ENCODE measurements around the gene SRI. TPM values are rescaled to one million over a fixed set of nuclear protein-coding genes. Genes with fewer than 3 reads are reported as not detected.

SRI gene
- total RNA-seq, 1 donor from 2014 or later, result 105 TPM

- Mint-ChIP-seq H3K4me1 (ENCODE audit: unreplicated experiment) (no peaks in the 10 kb centered on the region), H3K27me3 (ENCODE audit: unreplicated experiment) (peaks cover 24% of the 10 kb centered on the region), H3K27ac (ENCODE audit: unreplicated experiment) (no peak overlapping the region), H3K9me3 (ENCODE audit: unreplicated experiment) (peaks cover 1% of the 10 kb centered on the region), H3K4me3 (ENCODE audit: unreplicated experiment) (no peak overlapping the region), H3K36me3 (ENCODE audit: unreplicated experiment) (no peaks in the 10 kb centered on the region)
- DNase-seq (ENCODE audit: extremely low spot score, unreplicated experiment), result no peak
- TF ChIP-seq, protein P1, sequence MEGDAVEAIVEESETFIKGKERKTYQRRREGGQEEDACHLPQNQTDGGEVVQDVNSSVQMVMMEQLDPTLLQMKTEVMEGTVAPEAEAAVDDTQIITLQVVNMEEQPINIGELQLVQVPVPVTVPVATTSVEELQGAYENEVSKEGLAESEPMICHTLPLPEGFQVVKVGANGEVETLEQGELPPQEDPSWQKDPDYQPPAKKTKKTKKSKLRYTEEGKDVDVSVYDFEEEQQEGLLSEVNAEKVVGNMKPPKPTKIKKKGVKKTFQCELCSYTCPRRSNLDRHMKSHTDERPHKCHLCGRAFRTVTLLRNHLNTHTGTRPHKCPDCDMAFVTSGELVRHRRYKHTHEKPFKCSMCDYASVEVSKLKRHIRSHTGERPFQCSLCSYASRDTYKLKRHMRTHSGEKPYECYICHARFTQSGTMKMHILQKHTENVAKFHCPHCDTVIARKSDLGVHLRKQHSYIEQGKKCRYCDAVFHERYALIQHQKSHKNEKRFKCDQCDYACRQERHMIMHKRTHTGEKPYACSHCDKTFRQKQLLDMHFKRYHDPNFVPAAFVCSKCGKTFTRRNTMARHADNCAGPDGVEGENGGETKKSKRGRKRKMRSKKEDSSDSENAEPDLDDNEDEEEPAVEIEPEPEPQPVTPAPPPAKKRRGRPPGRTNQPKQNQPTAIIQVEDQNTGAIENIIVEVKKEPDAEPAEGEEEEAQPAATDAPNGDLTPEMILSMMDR (IDR thresholded peaks at IDR 0.05), result no peak
Measured at GRCh38 chr7:88233828-88234227, 14.0 kb upstream of the SRI start.

- Mint-ChIP-seq H3K36me3 (ENCODE audit: unreplicated experiment) (no peaks in the 10 kb centered on the region), H3K9me3 (ENCODE audit: unreplicated experiment) (peaks cover 8% of the 10 kb centered on the region), H3K4me3 (ENCODE audit: unreplicated experiment) (no peak overlapping the region), H3K4me1 (ENCODE audit: unreplicated experiment) (no peaks in the 10 kb centered on the region), H3K27ac (ENCODE audit: unreplicated experiment) (no peak overlapping the region), H3K27me3 (ENCODE audit: unreplicated experiment) (peaks cover 15% of the 10 kb centered on the region)
- TF ChIP-seq, protein P1 (IDR thresholded peaks at IDR 0.05), result no peak
- DNase-seq (ENCODE audit: extremely low spot score, unreplicated experiment), result no peak
Measured at GRCh38 chr7:88230646-88231045, 10.8 kb upstream of the SRI start.

DNA sequence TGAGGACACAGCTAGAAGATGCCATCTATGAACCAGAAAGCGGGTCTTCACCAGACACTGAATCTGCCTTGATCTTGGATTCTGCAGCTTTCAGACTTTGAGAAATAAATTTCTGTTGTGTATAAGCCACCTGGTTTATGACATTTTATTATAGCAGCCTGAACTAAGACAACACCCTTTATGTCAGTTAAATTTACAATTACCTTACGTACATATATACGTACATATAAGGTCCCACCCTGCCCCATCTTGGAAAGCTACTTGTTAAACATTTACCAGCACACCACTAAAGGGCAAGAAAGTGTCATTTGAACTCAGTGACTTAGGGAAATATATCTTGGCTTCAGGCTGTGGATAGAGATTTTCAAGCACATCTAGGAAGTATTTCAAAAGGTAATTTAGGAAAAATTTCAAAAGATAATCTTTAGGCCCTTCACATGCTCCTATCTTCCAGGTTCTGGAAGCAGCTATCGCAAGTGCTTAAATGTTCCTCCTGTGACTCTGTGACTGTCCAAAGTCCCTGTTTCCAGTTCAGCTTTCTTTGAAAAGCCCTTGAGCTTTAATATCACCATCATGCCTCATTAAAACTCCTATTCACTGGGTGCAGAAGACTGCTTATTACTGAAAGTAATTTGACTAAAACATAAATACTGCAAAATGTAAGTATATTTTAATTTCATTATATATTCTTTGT is 9.6 kb upstream of the SRI start:
- DNase-seq (ENCODE audit: extremely low spot score, unreplicated experiment), result no peak
- H3K4me1 Mint-ChIP-seq (ENCODE audit: unreplicated experiment), result no peaks in the 10 kb centered on the region
- H3K9me3 Mint-ChIP-seq (ENCODE audit: unreplicated experiment), result peaks cover 8% of the 10 kb centered on the region
- TF ChIP-seq, protein P1 (IDR thresholded peaks at IDR 0.05), result no peak
- no peak overlapping the region for H3K4me3 Mint-ChIP-seq (ENCODE audit: unreplicated experiment)
- no peak overlapping the region for H3K27ac Mint-ChIP-seq (ENCODE audit: unreplicated experiment)
- H3K36me3 Mint-ChIP-seq (ENCODE audit: unreplicated experiment), result no peaks in the 10 kb centered on the region
- peaks cover 6% of the 10 kb centered on the region for H3K27me3 Mint-ChIP-seq (ENCODE audit: unreplicated experiment)

DNA sequence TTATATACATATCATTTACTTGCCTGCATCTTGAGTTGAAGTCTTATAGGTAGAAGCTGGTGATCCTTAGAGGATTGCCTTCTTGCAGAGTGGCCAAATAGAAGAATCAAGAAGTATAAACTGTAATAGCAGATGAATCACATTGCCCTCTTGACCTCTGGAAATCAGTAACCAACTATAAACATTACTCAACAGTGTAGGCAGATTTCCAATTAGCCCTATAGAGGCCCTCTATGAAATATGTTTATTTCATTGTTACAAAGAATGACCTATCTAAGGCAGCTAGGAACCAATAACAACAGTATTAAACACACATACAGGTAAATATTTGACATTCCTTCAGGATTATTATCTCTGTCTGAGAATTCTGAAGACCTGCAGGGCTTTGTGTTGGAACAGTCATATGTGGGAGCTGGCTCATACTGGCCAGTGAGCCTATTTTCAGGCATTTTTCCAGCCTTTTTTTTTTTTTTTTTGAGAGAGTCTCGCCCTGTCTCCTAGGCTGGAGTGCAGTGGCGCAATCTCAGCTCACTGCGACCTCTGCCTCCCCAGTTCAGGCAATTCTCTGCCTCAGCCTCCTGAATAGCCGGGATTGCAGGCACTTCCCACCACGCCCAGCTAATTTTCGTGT is 7.2 kb upstream of the SRI start:
- H3K27ac Mint-ChIP-seq (ENCODE audit: unreplicated experiment), result no peak overlapping the region
- H3K36me3 Mint-ChIP-seq (ENCODE audit: unreplicated experiment), result no peaks in the 10 kb centered on the region
- peaks cover 8% of the 10 kb centered on the region for H3K9me3 Mint-ChIP-seq (ENCODE audit: unreplicated experiment)
- TF ChIP-seq, protein P1 (IDR thresholded peaks at IDR 0.05), result no peak
- no peaks in the 10 kb centered on the region for H3K4me1 Mint-ChIP-seq (ENCODE audit: unreplicated experiment)
- H3K4me3 Mint-ChIP-seq (ENCODE audit: unreplicated experiment), result no peak overlapping the region
- DNase-seq (ENCODE audit: extremely low spot score, unreplicated experiment), result no peak
- H3K27me3 Mint-ChIP-seq (ENCODE audit: unreplicated experiment), result no peaks in the 10 kb centered on the region

- H3K9me3 Mint-ChIP-seq (ENCODE audit: unreplicated experiment), result peaks cover 8% of the 10 kb centered on the region
- TF ChIP-seq, protein P1 (IDR thresholded peaks at IDR 0.05), result no peak
- no peak overlapping the region for H3K27ac Mint-ChIP-seq (ENCODE audit: unreplicated experiment)
Measured at GRCh38 chr7:88226201-88226600, 6.4 kb upstream of the SRI start.

More at GRCh38 chr7:88226201-88226600, 6.4 kb upstream of the SRI start:
- H3K36me3 Mint-ChIP-seq (ENCODE audit: unreplicated experiment), result no peaks in the 10 kb centered on the region
- H3K4me3 Mint-ChIP-seq (ENCODE audit: unreplicated experiment), result no peak overlapping the region
- DNase-seq (ENCODE audit: extremely low spot score, unreplicated experiment), result no peak
- H3K27me3 Mint-ChIP-seq (ENCODE audit: unreplicated experiment), result no peaks in the 10 kb centered on the region
- H3K4me1 Mint-ChIP-seq (ENCODE audit: unreplicated experiment), result no peaks in the 10 kb centered on the region

Data from osteocyte (in vitro differentiated cells).